ENCODE data around the gene HOGA1.

GRCh38 chr10:97623277-97623676 is 39.1 kb downstream of the HOGA1 start:
- TF ChIP-seq, protein P1, sequence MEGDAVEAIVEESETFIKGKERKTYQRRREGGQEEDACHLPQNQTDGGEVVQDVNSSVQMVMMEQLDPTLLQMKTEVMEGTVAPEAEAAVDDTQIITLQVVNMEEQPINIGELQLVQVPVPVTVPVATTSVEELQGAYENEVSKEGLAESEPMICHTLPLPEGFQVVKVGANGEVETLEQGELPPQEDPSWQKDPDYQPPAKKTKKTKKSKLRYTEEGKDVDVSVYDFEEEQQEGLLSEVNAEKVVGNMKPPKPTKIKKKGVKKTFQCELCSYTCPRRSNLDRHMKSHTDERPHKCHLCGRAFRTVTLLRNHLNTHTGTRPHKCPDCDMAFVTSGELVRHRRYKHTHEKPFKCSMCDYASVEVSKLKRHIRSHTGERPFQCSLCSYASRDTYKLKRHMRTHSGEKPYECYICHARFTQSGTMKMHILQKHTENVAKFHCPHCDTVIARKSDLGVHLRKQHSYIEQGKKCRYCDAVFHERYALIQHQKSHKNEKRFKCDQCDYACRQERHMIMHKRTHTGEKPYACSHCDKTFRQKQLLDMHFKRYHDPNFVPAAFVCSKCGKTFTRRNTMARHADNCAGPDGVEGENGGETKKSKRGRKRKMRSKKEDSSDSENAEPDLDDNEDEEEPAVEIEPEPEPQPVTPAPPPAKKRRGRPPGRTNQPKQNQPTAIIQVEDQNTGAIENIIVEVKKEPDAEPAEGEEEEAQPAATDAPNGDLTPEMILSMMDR (IDR thresholded peaks at IDR 0.05; ENCODE audit: extremely low read depth in 1 of 2, insufficient read depth in 1 of 2, low read depth in 1 of 2, low read length in 2 of 2): no peak
- TF ChIP-seq POLR2A (IDR thresholded peaks at IDR 0.05; ENCODE audit: low read depth, low read length) (no peak), MYC (IDR thresholded peaks at IDR 0.05; ENCODE audit: low read depth, low read length) (no peak), POLR2AphosphoS5 (IDR thresholded peaks at IDR 0.05; ENCODE audit: insufficient read depth, low read depth, low read length) (no peak), EZH2 (IDR thresholded peaks at IDR 0.05; ENCODE audit: borderline replicate concordance, low read depth, low read length, severe bottlenecking) (no peak)
- TF ChIP-seq, protein P2, sequence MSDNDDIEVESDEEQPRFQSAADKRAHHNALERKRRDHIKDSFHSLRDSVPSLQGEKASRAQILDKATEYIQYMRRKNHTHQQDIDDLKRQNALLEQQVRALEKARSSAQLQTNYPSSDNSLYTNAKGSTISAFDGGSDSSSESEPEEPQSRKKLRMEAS (IDR thresholded peaks at IDR 0.05; ENCODE audit: insufficient read depth, insufficient read length): no peak
